Activated CD4-positive, alpha-beta T cell treated with anti-CD3 and anti-CD28 coated beads for 24 hours (primary cell): Measurements from ENCODE around the gene STX16.

ENCODE experiments used
- DNase-seq, 2 donors: peaks; one replicate each; pipeline ENCODE4 v3.0.0-alpha.2; 2020; ENCODE audit warnings: low read depth in 2 of 2

Gene STX16

DNA sequence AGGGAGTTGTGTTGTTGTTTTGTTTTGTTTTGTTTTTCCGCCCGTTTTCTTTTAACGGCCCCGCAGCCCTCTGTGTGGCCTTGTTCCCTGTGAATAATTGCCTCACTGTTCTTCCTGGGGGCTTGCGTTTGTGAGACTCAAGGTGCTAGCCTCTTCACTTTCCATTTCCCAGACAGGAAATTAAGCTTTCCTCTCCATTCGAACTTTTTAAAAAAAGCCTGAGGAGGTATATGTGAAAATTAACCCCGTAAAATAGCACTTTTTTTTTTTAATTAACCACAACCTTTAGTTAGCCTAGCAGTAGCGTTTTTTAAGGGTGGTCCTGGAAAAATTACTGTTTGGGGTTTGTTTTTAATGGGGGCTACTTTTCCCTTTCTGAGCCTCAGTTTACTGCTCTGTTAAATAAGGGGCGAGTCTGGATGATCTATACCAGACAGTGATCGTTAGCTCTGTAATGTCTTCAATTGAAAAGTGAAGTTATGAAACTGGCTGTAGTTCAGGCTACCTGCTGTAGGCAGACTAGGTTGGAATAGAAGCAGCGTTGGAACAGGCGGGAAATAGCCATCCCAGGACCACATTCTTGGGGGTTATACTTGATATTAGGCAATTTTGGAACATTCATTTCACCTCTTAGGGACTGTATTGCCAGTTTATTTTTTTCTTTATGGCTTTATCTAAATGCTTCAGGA is 1.7 kb downstream of the STX16 start:
- no peak for DNase-seq

DNA sequence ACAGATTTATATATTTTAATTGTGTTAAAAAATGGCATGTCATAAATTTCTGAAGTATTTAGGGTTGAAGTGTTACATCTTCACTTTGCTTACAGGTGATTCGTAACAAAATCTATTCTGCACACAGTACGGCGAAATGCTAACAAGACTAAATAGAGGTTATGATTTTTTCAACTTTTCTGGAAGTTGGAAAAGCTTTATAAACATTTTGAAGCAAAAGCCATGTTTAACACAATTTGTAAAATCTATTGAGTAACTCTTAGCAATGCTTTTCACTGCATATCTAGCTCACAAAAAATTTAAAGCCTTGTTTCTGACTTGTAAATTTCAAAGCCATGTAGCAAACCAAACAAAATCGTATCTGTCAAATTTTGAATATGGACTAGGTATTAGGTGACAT is 3.3 kb downstream of the STX16 start:
- DNase-seq: no peak

DNA sequence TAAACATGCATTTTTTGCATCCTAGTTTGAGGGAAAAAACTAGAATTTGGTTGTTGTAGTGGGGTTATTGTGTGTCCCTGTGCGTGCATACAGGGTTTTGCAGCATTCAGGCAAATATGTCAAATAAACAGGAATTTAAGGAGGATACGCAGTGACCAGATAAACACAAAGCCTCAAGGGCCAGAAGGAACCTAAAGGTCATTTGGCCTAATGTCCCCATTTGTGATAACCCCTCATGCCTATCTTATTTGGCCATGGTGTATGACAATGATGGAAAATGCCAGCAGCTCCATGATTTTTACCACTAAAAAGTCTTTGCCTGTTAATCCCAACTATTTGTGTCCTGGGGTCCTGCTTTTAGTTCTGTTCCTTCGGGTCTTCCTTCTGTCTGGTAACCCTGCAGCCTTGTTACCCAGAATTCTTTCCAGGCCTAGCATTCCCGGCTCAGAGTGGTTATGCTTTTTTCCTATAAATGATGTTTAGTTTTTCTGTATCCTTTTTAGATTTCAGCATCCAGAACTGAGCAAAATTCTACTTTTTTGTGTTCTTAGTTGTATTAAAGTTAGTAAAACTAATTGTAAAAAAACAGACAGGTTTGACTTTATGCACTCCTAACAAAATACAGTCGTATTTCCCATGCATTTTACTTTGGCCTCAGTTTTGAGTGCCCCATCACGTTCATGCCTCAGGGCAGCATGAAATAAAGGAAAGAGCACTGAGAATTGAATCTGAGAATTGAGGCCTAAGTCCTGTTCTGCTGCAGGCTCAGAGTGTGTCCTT is 4.4 kb downstream of the STX16 start:
- no peak for DNase-seq

DNA sequence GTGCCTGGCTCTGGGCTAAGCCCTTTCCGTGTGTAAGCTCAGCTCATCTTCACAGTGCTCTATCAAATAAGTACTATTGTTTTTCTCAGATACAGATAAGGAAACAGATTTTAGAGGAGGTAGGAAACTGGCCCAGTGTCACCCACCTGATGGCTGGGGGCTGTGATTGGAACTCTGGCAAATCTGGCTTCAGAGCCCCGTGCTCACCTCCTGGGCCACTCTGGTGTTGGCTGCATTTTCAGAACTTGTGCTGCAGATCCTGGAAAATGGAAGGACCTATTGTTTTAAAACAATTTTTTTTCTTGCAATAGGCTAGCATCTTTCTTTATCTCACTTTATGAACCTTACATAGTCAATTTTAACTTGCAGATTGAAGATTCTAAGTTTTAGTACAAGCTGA is 5.7 kb downstream of the STX16 start:
- DNase-seq: no peak

DNA sequence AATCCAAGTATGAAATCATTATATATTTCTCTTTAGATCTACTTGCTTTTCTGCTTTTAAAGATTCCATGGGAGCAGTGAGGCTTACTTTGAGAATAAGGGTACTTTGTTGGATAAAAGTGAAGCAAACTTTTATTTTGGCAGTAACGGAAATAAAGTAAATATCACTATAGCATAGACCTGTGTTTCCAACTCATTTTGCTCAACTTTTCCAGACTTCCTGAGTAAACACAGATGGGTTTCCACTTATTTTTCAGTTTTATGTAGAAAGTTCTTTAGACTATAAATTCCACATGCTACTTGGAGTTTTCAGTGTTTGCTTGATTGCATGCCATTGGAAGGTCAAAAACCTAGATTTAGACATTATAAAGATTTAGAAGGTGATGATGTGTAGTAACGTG is 6.2 kb downstream of the STX16 start:
- DNase-seq: no peak

DNA sequence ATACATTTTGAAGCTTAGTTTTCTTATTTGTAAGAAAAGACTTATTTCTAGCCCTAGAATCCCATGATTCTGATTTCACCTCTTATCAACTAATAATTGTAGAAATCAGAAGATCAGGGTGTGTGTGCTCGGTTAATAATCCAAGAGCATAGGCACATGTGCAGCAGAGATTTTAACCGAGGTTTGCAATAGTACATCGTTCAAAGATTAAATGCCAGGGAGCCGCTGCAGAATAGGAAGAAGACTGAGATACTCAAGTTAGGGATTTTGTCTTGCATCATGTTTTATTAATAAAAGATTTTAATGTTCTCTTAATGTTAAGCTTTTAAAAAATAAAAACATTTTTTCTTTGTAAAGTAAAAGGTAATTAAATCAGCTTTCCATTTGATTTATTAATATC is 6.9 kb downstream of the STX16 start:
- DNase-seq: no peak

DNA sequence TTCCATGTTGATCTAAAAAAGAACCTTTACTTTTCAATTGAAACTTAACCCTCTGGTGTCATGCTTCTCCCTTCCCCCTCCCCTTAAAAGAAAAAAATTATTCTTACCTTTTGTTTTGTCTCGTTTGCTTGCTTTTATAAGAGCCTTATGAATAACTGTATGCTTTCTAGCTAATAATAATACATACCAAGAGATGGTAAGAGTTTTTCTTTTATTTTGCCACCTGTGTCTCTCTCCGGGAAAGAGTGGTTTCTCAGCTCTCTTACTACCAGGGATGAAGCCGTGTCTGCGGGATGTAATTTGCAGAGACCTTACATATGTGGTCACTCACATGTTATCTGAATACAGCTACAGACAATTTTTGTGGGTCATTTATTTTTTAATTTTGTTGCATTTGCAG is 7.7 kb downstream of the STX16 start:
- DNase-seq: no peak

DNA sequence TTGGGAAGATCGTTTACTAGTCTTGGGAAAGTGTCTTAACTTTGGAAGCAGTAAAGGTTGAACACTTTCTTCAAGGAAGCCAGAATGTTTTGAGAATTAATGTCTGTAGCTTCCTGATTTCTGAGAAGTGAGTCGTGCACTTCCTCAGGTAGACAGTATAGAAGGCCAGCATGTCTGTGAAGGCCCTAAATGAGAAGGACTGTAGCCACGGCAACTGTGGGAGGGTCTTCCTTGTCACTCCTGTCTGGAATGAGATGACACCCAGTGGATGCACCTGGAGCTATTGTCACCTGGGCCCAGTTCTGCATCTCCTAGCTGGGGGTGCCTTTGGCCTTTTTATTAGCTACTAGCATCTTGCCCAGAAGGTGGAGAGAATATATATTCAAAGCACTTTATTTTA is 8.8 kb downstream of the STX16 start:
- no peak for DNase-seq

DNA sequence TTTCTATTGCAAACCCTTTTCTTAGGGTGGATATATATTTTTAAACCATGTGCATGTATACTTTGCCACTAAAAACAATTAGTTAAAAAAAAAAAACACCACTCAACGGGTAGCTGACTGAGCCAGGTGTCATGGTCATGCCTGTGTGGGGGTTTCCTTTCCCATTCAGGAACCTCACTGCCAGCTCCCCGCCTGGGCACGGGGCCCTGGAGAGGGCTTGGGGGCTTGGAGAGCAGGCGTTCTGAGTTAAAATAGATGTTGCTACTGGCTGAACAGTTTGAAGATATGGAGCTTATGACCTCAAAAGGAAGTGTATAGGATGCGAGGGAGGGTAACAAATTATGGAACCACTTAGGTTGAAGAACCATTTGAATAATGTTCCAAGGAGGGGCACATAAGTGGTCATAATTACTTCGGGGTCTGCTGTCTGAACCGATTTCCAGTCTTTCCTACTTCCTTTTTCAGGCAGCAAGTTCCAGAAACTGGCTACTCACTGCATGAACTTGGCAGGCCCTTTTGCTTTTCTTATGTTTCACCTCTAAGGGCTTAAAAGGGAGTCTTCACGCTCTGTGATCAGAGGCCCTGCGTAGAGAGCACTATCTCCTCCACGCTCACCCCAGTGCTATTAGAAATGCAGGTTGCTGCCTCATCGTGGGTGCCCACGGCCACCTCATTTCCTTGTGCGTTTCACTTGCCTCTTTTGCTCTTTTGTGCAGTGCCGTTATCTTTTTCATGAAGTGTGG is 9.9 kb downstream of the STX16 start:
- DNase-seq: no peak

DNA sequence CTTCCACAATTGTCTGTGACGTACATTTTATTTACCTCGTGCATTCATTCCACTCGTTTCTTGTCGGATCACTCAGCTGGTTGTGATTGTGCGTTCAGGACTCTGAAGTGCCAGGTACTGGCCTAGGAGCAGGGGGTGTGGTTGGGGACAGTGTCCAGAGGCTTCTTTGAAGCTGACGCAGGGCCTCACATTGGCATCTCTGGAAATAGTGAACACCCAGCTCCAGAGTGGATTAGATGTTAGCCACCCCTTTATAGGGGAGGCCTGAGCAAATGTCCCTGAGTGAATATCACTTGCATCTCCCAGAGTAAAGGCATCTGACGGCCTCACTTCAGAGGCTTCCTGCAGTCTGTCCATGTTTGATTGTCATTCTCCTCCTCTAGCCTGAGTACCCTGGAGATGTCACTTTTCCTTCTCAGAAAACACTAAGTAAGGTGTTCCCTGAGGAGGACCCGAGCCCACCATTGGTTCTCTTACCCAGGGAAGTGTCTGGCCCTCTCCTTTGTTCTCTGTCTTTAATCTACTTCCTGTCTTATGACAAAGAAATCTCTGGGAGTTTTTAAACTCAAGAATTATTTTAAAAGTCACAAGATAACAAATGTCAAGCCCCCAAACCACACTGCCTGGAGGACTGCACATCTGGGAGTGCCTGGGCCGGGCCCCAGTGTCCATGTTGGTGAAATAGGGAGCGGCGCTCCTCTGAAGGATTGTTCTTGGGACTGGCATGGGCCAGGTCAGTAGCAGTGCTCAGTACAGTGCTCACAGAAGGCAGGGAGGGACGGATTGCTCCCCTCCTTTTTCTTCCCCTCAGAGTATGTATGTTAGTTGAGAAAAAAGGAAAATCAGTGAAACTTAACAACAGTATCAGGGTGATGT is 10.8 kb downstream of the STX16 start:
- no peak for DNase-seq

DNA sequence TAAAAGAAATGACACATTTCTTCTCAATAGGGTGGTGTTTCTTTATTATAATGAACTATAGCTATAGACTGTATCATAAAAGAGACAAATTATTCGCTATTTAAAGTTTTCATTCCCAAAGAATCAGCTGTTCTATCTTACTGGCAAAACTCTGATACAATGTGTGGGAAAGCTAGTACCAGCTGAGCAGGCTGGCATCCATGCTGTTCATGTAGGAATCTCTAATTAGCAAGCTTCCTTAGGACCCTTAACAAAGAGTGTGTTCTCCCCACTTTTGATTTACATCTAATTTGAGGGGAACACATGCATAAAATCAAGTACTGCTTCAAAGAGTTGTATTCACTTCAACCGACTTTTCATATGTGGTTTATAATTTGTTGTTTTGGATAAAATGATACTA is 13.2 kb downstream of the STX16 start:
- DNase-seq: no peak

DNA sequence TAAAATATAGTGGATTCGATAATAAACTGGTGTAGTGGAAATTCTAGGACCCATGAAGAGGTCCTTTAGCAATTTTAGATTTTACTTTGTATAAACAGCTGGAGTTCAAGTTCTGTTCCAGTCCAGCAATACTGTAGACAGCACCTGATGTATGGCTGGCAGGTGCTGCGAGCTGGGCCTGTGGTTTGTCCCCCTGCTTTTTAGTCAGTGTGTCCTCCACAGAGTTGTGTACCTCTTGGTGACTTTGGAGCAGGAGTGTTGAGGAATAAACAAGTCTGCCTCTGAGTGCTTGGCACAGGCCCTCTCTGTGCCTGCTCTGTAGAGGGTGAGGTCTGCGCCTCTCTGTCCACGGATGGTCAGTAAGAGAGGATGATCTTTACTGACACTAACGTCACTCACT is 13.8 kb downstream of the STX16 start:
- no peak for DNase-seq

DNA sequence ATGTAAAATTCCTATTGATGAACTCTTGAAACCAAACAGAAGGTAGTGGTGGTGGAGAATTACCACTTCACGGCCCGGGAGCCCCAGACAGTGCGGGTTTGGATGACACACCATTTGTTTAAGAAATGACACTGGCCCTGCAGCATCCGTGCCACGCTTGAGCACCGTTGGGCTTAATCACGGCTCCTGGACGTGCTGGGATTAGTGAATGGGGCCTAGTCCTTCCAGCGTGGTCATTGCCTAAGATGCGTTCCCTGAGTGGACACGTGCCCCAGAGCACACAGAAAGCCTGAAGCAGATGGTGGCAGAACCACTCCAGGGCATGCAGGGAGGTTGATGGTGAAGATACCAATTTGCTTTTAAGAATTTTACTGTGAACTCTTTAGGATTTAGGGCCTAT is 14.5 kb downstream of the STX16 start:
- DNase-seq: no peak

DNA sequence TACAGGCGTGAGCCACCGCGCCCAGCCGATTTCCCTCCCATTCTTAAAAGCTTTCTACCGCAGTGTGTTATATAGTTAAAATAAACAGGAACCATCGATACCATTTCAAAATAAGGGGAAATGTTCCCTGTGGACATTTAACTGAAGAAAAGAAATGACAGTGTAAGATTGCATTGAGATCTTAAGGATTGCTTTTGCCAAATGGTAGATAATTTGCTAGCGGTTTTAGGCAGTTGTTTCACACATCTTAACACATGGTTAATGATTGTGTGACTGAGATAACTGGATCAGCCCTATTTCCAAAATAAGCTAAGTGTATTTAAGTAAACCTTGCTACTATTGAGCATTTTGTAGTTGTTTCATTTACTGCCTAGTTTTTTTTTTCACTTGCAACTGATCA is 15.6 kb downstream of the STX16 start:
- no peak for DNase-seq

DNA sequence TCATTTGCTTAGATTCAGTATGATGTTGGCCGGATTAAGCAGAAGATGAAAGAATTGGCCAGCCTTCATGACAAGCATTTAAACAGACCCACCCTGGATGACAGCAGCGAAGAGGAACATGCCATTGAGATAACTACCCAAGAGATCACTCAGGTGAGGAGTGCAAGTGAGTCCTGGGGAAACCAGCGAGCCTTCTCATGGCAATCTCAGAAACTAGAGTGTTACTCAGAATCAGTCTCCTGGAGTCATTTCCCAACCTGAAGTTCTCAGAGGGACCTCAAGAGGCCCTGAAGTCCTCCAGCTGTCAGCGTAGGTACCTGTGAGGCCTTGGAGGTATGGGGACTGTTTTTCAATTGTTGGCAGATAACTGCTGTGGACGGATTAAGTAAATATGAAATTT is 16.9 kb downstream of the STX16 start:
- no peak for DNase-seq

DNA sequence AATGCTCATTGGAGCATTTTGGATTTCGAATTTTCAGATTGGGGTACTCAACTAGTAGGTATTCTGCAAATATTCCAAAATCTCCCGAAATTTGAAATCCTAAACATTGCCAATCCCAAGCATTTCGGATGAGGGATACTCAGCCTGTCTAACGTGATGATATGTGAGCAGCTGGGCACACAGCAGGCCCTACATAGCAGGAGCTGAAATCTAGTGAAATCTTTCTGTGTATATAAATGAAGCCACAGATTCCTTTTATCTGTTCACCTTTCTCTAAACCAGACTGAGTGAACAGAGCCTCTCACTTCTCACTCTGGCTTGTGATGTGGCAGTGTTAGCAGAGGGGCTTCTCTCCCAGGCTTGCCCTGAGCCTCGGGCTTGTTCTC is 17.8 kb downstream of the STX16 start:
- DNase-seq: no peak

DNA sequence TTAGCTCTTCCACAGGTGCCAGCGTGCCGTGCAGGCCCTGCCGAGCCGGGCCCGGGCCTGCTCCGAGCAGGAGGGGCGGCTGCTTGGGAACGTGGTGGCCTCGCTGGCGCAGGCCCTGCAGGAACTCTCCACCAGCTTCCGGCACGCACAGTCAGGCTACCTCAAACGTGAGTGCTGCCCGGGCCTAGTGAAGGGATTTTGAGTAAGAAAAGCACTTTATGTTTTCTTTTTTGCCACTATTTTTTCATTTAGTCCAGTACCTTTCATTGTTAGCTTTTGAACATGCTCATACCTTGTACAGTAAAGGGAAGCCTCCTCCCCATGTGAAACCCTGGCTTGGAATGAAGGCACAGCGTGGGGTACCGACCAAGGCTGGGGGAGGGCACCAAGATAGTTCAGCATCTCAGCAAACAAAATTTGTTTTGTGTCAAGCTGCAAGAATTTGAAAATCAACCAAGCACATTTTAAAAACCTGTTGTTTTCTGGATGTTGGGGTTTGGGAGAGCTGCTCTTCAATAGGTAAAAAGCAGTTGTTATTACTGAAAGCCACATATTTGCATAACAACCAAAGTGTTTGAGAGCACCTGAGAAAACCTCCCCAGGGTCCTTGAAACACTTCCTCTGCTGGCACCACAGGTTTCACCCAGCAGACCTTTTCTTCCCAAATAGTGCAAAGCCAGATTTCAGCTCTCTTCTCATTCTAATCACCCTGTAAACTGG is 18.4 kb downstream of the STX16 start:
- no peak for DNase-seq

DNA sequence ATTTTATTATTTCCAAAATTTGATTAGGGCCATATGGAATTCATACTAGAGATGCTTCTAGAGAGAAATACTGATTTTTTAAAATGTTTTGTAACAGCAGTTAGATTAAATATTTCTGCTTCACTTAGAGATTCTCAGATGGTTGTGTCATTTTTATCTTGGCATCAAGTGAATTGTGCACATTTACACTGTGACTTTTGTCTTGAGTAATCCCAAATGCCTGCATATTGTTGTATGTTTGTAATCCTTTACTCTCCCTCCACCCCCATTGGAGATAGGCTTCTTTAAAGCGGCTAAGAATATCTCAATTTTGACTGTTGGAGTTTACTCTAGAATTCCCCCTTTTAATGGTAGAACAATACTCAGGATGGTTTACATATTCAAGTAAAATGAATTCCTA is 19.0 kb downstream of the STX16 start:
- DNase-seq: no peak

DNA sequence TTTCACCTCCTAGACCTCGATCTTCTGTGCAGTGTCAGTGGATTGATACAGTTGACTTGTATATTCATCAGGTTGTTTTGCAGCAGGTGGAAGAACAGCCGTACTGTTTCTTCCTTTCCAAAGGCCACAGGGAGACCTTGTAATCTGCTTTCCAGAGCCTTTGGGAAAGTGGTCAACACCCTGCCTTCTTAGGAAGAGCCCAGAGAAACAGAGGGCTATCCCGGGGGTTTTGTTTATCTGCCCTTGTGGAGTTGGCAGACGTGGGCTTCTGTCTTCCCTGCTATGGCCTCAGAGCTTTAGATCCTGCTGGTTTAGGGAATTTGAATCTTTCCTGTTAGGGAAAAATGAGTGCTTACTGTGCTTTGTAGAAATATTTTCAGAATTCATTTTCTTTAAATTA is 19.6 kb downstream of the STX16 start:
- no peak for DNase-seq

DNA sequence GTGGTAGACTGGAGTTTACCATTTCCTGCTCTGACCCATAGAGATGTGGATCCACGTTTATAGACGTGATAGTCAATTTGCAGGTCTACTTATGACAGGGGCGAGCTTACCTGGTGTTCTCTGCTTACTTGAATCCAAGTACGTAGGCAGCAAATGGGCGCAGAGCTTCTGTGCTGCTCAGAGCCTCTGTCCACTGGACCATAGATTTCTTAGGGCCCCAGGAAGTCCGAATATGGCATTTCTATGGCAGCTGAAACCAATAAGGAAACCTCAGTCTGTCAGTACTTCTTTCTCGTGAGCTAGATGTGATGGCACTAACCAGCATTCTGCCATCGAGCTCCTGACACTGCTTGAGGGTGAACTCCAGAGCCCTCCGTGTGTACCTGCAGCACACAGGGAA is 22.0 kb downstream of the STX16 start:
- DNase-seq: no peak

DNA sequence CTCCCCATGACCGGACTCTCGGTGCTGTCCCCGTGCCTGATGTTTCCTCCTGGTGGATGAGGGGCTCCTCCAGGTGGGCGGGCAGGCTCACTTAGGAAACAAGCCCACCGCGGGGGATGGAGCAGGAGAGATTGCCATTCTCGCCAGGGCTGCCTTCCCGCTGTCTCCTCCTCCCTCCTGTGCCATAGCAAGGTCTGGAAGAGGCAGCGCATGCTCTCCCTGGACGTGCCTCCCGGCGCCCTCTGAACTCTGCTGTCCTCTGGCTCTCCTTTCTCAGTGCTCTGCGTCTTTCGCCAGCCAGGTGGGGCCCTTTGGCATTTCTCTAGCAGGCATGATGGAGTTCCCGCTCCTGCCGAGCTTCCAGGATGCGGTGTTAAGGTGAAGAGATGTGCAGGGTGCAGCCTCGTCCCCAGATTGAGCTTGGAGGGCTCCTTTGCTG is 24.1 kb downstream of the STX16 start:
- DNase-seq: no peak
